HL-60/S4 (cell line): ENCODE measurements around the gene EDC3.

Experiments
- in situ Hi-C: fragments of 300-500 bp; cut with MboI; formaldehyde crosslinking; loops from 2 replicates; pipeline ENCODE4 v1.14.3; 2022; ENCODE audit warnings: low sequenced_read_pairs

EDC3 gene

GRCh38 chr15:74627766-74628165, 68.1 kb downstream of the EDC3 start:
- in situ Hi-C loops: loop anchor here (10.0 kb wide), 1 partner anchor 243 kb away; no protein-coding TSS in a partner anchor

DNA sequence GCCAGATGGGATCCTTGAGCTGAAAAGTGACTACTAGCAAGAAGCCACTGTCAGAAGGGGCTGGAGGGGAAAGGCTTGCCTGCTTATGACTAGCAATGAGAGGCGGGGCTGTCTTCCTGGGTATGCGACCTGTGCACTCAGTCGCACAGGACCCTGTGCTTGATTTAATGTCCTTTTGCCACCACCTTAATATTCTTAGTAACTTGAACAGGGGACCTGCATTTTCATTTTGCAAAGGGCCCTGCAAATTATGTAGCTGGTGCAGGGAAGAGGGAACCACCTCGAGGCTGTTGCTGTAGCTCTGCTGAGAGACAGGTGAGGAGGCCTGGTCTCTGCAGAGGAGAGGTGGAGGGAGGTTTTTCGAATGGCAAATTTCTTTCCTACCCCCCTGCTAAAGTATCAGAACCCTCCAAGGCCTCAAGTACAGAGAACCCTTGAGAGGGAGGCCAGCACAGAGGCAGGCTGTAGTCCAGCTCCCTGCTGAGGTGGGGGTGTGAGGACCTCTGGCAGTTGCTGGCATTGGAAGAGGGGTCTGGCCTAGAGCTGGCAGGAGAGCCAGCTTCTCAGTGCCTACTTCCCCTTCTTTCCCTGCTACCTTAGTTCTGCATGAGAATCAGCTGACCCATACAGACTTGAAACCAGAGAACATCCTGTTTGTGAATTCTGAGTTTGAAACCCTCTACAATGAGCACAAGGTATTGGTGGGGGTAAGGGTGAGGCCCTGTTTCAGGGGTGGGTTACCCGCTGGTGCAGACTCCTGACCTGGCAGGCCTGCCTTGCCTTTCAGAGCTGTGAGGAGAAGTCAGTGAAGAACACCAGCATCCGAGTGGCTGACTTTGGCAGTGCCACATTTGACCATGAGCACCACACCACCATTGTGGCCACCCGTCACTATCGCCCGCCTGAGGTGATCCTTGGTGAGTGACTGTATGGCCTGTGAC, 68.8 kb downstream of the EDC3 start:
- in situ Hi-C loops: loop anchor here (10.0 kb wide), 1 partner anchor 242 kb away; no protein-coding TSS in a partner anchor

GRCh38 chr15:74626336-74626735, 69.5 kb downstream of the EDC3 start:
- in situ Hi-C loops: loop anchor here (10.0 kb wide), 1 partner anchor 242 kb away; no protein-coding TSS in a partner anchor

DNA sequence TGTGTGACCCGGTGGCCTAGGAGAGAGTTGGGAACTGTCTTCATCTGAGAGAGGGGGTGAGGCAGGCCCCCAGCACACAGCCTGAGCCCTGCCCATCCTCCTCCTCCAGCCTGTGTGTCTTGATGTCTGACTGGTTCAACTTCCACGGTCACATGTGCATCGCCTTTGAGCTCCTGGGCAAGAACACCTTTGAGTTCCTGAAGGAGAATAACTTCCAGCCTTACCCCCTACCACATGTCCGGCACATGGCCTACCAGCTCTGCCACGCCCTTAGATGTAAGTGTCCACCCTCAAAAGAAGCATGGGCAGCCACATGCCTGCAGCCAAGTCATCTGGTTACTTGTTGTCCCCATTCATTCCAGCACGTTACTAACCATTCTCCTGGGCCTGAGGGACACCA, 70.1 kb downstream of the EDC3 start:
- in situ Hi-C loops: loop anchor here (10.0 kb wide), 1 partner anchor 241 kb away; no protein-coding TSS in a partner anchor

DNA sequence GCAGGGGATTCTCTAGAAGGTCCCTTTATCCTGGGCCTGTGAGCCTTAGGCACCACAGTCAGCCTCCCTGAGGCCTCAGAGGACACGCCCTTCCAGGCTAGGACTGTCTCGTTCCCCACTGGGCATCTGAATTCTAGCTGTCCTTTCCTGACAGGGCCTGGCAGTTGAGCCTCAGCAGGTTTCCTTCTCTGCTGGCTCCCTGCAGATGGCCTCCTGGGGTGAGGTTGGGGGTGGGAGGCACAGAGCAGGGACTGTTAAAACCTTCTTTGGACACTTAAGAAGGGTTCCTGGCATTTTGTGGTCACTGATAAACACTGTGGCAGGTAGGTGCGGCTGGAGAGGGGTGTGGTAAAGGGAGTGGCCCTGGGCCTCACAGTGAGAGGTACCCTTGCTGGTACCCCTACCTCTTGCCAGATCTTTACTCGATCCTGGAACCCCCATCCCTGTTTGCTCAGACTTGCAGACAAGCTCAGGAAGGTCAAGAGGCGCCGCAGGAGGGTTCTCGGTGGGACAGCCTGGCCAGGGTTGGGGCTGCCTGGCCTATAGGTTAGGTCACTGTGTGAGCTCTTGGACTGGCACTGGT, 71.7 kb downstream of the EDC3 start:
- in situ Hi-C loops: loop anchor here (10.0 kb wide), 1 partner anchor 239 kb away; no protein-coding TSS in a partner anchor

DNA sequence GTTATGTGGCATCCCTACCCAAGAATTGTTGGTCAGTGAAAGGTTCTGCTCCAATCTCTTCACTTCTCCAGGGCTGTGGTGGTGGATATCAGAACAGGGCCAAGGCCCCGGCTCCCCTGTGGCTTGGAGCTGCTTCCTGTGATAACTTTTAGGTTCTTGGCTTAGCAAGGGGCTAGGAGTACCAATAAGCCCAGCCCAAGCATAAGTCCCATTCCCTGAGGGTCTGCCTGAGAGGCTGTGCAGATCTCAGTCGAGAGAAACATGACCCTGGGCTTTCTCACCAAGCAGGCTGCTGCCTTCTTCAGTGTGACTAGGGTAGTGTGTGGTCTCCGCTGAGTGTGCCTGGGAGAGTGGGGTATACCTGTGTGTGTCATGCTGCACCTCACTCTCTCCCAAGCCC, 73.1 kb downstream of the EDC3 start:
- in situ Hi-C loops: loop anchor here (10.0 kb wide), 1 partner anchor 238 kb away; no protein-coding TSS in a partner anchor

DNA sequence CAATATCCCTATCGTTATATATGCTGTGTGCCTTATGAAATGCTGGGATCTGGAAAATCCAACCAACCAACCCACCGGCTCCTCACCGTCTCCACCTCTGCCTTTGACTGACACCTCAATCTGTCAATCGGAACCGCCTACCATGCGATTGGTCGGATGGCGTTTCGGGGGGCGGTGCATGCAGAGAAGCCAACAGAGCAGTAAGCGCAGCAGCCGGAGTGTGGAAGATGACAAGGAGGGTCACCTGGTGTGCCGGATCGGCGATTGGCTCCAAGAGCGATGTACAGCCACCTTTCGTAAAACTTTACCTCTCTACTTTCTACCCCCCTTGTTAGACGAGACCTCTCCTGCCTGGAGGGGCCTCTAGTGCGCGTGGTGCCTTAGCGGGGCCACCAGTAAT, 73.9 kb downstream of the EDC3 start:
- in situ Hi-C loops: loop anchor here (10.0 kb wide), 1 partner anchor 237 kb away; no protein-coding TSS in a partner anchor

GRCh38 chr15:74621546-74621920, 74.3 kb downstream of the EDC3 start:
- in situ Hi-C loops: loop anchor here (10.0 kb wide), 1 partner anchor 237 kb away; no protein-coding TSS in a partner anchor

- in situ Hi-C loops: loop anchor here (10.0 kb wide), 1 partner anchor 236 kb away; no protein-coding TSS in a partner anchor
These were observed 74.9 kb downstream of the EDC3 start for GRCh38 chr15:74620636-74621545.

GRCh38 chr15:74619916-74620635, 75.7 kb downstream of the EDC3 start:
- in situ Hi-C loops: loop anchor here (10.0 kb wide), 1 partner anchor 235 kb away; no protein-coding TSS in a partner anchor

DNA sequence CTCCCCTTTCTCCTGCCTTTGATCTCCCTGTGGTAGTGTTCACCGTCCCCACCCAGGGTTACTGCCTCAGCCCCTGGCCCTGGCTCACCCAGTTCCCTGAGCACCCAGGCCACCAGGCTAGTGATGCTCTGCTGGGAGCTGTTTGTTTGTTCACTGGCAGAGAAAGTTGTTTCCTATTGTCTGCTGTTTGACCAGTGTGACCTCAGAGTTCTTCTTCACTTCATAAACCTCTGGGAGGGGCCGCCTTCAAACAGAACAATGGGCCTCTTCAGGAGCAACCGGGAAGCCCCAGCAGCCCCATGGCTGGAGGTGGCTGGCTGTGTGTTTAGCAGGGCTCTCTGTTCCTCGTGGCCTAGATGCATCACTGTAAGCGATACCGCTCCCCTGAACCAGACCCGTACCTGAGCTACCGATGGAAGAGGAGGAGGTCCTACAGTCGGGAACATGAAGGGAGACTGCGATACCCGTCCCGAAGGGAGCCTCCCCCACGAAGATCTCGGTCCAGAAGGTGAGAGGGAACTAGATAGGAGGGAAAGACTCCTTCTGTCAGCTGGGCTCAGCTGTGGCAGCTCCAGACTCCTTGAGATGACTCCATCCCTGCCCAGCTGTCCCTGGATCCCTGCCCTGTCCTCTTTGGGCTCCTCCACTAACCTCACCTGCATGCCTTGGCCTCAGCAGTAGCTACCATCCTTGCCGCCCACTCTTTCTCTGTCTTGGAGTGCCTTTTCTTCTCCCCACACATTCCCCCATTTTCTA, 76.8 kb downstream of the EDC3 start:
- in situ Hi-C loops: no loop called here

- in situ Hi-C loops: no loop called here
These were observed 78.8 kb downstream of the EDC3 start for GRCh38 chr15:74616996-74617395.

DNA sequence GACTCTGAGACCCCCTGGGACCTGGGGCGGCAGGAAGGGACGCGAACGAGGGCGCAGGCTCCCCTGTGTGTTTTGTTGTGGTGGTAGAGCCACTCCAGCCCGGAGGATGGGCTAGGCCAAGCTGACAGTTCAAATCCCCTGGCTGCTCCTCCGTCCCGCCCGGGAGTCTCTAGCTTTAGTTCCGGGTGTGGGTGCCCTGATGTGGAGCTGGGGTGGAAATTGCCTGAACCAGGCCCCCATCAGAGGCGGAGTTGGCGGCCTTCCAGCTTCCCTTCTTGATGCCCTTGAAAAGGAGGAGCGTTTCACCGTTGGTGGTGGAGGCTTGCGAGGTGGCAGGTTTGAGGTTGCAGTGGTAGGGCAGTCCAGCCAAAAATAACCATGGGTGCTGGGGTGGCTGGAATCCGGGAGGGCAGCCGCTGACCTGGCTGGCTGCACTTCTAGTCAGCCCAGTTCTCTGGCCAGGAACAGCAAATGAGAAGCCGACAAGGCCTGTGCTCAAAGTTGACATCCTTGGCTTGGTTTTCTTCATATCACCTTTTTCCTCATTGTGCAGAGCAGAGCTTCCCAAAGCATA, 79.4 kb downstream of the EDC3 start:
- in situ Hi-C loops: no loop called here

DNA sequence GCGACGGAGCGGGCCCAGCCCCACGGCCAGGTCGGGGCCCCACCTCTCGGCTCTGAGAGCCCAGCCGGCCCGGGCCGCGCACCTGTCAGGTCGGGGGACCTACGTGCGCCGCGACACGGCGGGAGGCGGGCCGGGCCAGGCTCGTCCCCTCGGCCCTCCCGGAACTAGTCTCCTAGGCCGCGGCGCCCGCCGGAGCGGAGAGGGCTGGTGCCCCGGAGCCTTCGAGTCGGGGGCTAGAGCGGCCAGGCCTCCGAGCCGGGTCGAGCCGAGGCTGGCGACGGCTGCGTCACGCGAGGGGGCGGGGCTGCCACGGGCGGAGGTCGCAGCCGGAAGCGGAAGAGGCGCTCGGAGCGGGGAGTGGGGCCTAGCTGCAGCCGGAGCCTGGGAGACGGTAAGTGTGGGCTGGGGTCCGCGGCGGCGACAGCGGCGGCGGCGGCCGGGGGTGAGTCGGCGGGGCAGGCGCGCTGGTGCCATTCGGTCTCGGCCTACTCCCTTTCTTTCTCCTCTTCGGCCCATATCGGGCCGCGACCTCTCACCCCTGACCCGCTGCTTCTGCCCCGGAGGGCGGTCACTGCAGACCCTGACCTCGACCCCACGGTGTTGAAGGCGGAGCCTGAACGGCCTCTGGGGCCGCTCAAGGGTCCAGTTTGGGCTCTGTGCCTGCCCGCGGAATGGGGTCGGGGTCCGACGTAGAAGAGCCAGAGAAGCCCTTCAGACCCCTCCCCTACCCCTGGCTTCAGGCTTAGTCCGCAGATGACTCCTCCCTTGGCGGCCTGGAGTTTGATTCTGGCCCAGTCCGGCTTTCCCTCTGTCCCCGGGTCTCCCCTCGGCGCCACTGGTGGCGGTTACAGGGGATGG, 80.1 kb downstream of the EDC3 start, which contains the start of gene CLK3:
Gene CLK3, plus strand, starts transcription at position 329 of the 858 bp plus-strand sequence. CDS start 3,361 bp downstream, outside the sequence.
- in situ Hi-C loops: no loop called here

GRCh38 chr15:74614744-74615507, 80.9 kb downstream of the EDC3 start:
- in situ Hi-C loops: no loop called here

GRCh38 chr15:74613953-74614743, 81.7 kb downstream of the EDC3 start:
- in situ Hi-C loops: no loop called here
